HUES48 (cell line): Measurements from ENCODE around the gene CLEC4G.
"Not testable (repeated sequence)": the region's sequence is repeated elsewhere in the genome, so short reads cannot be mapped to it uniquely, and the experiment has no call there.

Source experiments
- H3K27ac ChIP-seq: one replicate; pipeline ENCODE4 v1.7.0; 2013; ENCODE audit warnings: low read depth, low read length, inconsistent platforms
- H3K27me3 ChIP-seq: 2 replicates; pipeline ENCODE4 v1.6.1; 2013; ENCODE audit warnings: mild to moderate bottlenecking, low read length; ENCODE audit not compliant: control insufficient read depth, insufficient read depth
- H3K36me3 ChIP-seq: 2 replicates; pipeline ENCODE4 v1.6.1; 2013; ENCODE audit warnings: low read length; ENCODE audit not compliant: control insufficient read depth, insufficient read depth
- H3K4me1 ChIP-seq: 2 replicates; pipeline ENCODE4 v1.6.1; 2013; ENCODE audit warnings: mild to moderate bottlenecking, low read length; ENCODE audit not compliant: control insufficient read depth, insufficient read depth
- H3K4me3 ChIP-seq: 2 replicates; pipeline ENCODE4 v1.5.1; 2013; ENCODE audit warnings: mild to moderate bottlenecking, low read depth, low read length
- H3K9ac ChIP-seq: 2 replicates; pipeline ENCODE4 v1.6.1; 2013; ENCODE audit warnings: mild to moderate bottlenecking, low read depth, low read length, moderate library complexity
- H3K9me3 ChIP-seq: 2 replicates; pipeline ENCODE4 v1.6.1; 2013; ENCODE audit warnings: low read length; ENCODE audit not compliant: control insufficient read depth, insufficient read depth

Gene CLEC4G

DNA sequence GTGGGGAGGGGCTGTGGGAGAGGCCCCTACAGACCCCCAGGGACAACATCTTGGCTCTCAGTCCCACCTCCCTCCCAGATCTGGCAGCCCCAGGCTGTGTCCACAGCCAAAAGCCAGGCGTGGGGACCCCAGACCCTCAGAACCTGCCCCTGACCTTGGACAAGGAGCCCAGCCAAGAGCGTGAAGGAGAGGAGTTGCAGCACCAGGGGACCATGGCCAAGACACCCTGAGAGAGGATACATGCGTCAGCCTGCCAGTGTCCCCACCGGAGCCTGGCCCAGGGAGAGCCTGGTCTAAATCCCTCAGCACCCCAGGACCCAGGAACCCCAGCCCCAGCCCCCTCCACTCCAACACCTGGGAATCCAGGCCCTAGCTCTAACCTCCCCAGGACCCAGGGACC, 14.4 kb upstream of the CLEC4G start:
- not testable (repeated sequence) for H3K4me3 ChIP-seq, H3K9me3 ChIP-seq, H3K27ac ChIP-seq, H3K9ac ChIP-seq, H3K27me3 ChIP-seq, H3K36me3 ChIP-seq
- H3K4me1 ChIP-seq: peaks cover 13% of the 10 kb centered on the region

DNA sequence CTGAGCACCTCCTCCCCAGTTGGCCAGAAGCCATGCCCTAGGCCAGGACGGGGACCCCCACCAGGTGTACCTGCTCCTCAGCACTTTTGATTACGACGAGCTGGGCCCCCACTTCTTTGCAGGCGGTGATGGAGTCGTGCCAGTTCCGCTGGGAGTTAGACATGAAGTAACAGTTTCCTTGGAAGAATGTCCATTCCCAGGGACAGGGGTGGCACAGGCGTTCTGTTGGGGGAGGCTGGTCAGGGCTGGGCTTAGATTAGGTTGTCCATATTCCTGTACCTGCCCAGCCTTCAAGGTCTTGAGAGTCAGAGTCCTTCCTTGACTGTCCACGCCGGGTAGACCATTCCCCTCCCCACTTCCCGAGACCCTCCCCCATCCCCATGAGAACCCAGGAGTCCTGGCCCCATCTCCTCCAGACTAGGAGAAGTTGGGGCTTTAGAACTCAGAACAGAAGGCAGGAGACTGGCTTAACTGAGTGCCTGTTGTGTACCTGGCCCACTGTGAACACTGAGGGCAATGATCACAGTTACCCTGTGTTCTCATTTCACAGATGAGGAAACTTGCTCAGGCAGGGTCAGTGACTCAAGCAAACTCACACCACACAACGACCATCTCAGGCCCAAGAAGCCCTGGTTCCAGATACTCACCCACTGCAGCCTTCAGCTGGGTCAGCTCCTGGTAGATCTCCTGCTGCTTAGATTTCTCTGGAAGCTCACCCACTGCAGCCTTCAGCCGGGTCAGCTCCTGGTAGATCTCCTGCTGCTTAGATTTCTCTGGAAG, 13.2 kb upstream of the CLEC4G start:
- peaks cover 13% of the 10 kb centered on the region for H3K4me1 ChIP-seq
- no peak overlapping the region for H3K27ac ChIP-seq
- no peaks in the 10 kb centered on the region for H3K36me3 ChIP-seq
- H3K9me3 ChIP-seq: no peaks in the 10 kb centered on the region
- H3K9ac ChIP-seq: no peak overlapping the region
- no peak overlapping the region for H3K4me3 ChIP-seq
- H3K27me3 ChIP-seq: no peaks in the 10 kb centered on the region

DNA sequence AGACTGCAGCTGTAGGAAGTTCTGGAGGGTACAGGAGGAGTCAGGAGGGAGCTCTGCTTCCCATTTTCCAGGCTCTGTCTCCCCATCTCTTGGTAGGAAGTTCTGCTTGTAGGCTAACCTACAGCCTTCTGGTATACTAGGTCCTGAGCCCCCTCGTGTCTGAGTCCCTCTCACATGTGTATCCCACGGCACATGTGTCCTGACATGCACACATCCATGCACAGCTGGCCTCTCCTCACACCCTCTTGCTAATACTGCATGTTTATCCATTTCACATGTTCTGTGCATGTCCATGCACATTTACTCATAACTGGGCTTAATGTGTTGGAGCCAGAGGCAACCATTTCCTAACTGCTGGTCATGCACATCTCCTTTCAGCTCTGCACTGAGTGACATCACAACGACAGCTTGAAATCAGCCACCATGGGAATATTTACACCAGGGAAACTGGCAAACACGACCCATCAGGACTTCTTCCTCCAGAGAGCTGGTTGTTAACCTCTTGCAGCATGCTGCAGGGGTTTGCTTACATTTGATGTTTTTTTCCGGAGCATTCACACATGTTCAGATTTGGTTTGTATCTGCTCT, 12.4 kb upstream of the CLEC4G start:
- peaks cover 13% of the 10 kb centered on the region for H3K4me1 ChIP-seq
- H3K27ac ChIP-seq: no peak overlapping the region
- no peaks in the 10 kb centered on the region for H3K36me3 ChIP-seq
- H3K9ac ChIP-seq: no peak overlapping the region
- no peak overlapping the region for H3K4me3 ChIP-seq
- H3K27me3 ChIP-seq: no peaks in the 10 kb centered on the region
- H3K9me3 ChIP-seq: no peaks in the 10 kb centered on the region

DNA sequence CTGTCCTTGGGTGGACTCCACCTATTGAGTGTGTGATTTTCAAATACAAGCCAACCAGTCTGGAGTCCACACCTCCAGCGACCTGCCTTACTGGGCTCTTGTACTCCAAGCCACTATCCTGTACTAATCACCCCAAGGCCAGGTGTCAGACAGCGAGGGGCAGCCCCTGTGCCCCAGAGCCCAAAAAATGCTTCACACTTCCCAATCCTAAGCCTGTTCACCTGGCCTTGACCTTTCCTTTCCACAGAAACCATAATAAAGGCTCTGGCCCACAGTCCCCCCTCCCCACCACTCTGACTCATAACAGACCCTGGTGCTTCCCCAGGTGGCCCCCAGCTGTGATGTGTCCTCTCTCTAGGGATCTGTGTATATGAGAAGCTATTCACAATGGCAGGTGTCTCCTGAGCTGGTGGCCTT, 11.5 kb upstream of the CLEC4G start:
- Histone ChIP-seq H3K27ac (no peak overlapping the region), H3K4me3 (no peak overlapping the region), H3K27me3 (no peaks in the 10 kb centered on the region), H3K9ac (no peak overlapping the region), H3K4me1 (peaks cover 13% of the 10 kb centered on the region), H3K9me3 (no peaks in the 10 kb centered on the region), H3K36me3 (no peaks in the 10 kb centered on the region)

DNA sequence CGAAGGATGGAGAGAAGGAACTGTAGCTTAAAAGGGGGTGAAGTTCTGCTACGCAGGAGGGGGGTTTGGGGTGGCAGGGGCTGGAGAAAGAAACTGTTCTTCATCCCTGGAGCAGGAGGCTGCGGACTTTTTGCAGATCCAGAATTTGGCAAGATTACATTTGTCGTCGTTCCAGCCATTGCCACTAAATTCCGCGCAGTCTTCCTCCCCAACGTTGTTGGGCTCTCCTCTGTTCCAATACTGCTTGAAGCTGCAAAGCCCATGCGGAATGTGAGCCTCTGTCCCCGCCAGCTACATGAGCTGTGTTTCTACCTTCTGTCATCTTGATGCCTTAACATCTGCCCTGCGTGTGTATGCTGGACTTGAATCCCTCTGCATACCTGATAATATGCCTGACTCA, 11.1 kb upstream of the CLEC4G start:
- H3K9ac ChIP-seq: no peak overlapping the region
- no peak overlapping the region for H3K4me3 ChIP-seq
- no peaks in the 10 kb centered on the region for H3K36me3 ChIP-seq
- no peak overlapping the region for H3K27ac ChIP-seq
- H3K27me3 ChIP-seq: no peaks in the 10 kb centered on the region
- peaks cover 10% of the 10 kb centered on the region for H3K4me1 ChIP-seq
- H3K9me3 ChIP-seq: no peaks in the 10 kb centered on the region

DNA sequence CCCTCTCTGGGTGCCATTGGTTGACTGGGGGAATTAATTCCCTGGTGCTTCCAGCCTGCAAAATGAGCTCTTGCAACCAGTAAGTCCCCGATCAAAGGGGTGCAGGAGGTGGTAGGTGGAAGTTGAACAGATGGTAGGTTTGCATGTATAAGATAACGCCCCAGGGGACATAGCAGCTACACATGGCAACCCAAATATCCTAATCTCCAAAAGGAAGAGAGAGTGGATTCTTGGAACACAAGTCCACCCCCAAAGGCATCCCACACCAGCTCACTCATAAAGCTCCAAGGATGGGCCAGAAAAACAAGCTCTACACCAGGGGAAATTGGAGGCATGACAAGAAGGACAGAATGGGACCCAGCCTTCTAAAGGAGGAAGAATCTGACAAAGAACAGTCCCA, 10.7 kb upstream of the CLEC4G start:
- Histone ChIP-seq H3K27me3 (no peaks in the 10 kb centered on the region), H3K36me3 (no peaks in the 10 kb centered on the region), H3K9ac (no peak overlapping the region), H3K9me3 (no peaks in the 10 kb centered on the region), H3K27ac (no peak overlapping the region), H3K4me1 (peaks cover 6% of the 10 kb centered on the region), H3K4me3 (no peak overlapping the region)

DNA sequence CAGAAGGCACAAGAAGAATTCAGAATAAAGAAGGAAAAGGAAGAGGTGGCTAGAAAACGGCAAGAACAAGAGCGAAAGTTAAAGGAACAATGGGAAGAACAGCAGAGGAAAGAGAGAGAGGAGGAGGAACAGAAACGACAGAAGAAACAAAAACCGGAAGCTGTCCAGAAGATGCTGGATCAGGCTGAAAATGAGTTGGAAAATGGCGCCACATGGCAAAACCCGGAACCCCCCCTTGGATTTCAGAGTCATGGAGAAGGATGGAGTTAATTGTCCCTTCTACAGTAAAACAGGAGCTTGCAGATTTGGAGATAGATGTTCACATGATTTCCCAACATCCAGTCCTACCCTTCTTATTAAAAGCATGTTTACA, 8.8 kb upstream of the CLEC4G start:
- no peak overlapping the region for H3K4me3 ChIP-seq
- H3K4me1 ChIP-seq: no peaks in the 10 kb centered on the region
- no peaks in the 10 kb centered on the region for H3K9me3 ChIP-seq
- no peaks in the 10 kb centered on the region for H3K27me3 ChIP-seq
- H3K9ac ChIP-seq: no peak overlapping the region
- H3K27ac ChIP-seq: no peak overlapping the region
- no peaks in the 10 kb centered on the region for H3K36me3 ChIP-seq

DNA sequence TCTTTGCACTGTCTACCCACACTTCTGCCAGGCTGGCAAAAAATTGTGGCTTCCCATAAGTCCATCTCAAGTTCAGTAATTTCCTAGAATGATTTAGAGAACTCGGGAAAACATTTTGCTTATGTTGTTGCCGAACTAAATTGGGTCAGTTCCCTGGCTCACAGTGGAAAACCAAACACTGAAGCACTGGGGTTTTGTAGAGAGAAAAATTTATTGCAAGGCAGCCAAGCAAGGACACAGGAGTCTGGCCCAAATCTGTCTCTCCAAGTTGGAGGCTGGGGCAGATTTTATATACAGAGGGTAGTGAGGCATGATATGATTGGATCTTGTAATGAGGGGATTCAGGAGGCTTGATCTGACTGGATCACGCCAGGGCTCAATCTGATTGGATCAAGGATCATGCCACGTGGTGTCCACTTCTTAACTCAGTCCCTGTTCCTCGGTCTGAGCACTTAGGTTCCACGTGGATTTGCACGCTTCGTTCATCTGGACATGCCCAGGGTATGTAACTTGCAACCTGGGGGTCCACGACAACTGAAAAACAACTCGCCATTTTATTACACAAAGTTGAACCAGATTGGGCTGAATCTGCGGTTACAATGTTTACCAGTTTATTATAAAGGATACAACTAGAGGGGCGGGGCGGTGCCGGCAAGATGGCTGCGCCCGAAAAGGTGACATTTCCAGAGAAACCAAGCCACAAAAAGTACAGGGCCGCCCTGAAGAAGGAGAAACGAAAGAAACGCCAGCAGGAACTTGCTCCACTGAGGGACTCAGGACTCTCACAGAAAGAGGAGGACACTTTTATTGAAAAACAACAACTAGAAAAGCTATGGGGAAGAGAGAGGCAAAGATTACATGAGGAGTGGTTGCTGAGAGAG, 8.1 kb upstream of the CLEC4G start:
- Histone ChIP-seq H3K27ac (no peak overlapping the region), H3K4me3 (no peak overlapping the region), H3K36me3 (no peaks in the 10 kb centered on the region), H3K9me3 (no peaks in the 10 kb centered on the region), H3K27me3 (no peaks in the 10 kb centered on the region), H3K4me1 (no peaks in the 10 kb centered on the region), H3K9ac (no peak overlapping the region)

DNA sequence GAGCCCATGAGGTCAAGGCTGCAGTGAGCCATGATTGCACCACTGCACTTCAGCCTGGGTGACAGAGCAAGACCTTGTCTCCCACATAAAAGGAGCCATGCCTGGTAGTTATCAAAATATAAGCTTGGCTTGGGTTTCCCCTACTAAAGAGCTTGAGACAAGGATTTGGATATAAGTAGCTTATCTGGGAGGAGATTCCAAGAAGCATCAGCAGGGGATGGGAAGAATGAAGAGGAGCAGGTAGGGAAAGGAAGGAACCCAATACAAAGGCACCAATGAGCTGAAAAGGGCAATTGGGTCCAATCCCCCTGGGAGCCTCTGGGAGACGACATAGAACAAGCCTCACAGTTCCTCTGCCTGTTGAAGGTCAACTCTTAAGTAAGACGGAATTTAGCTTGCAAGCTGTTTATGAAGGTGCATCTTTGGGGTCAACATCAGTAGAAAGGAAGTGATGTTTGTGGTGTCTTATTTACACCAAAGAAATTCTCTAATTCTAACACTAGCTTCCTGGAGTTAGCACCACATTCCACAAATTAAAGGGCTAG, 7.4 kb upstream of the CLEC4G start:
- Histone ChIP-seq H3K27ac (no peak overlapping the region), H3K9me3 (no peaks in the 10 kb centered on the region), H3K9ac (no peak overlapping the region), H3K27me3 (no peaks in the 10 kb centered on the region; the same call in 1 of the 2 replicates), H3K4me3 (no peak overlapping the region), H3K4me1 (no peaks in the 10 kb centered on the region), H3K36me3 (no peaks in the 10 kb centered on the region)

DNA sequence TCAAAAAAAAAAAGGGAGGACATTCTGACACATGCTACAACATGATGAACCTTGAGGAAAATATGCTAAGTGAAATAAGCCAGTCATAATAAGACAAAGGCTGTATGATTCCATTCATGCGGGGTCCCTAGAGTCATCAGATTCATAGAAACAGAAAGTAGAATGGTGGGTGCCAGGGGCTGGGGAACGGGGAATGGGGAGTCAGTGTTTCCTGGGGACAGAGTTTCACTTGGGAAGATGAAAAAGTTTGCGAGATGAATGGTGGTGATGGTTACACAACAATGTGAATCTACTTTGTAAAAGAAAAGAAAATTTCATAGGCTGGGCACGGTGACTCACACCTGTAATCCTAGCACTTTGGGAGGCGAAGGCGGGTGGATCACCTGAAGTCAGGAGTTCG, 6.1 kb upstream of the CLEC4G start:
- H3K36me3 ChIP-seq: no peaks in the 10 kb centered on the region
- no peaks in the 10 kb centered on the region for H3K4me1 ChIP-seq
- H3K27me3 ChIP-seq: peaks cover 2% of the 10 kb centered on the region; the same call in 1 of the 2 replicates
- no peaks in the 10 kb centered on the region for H3K9me3 ChIP-seq
- no peak overlapping the region for H3K9ac ChIP-seq
- H3K27ac ChIP-seq: no peak overlapping the region
- H3K4me3 ChIP-seq: no peak overlapping the region

DNA sequence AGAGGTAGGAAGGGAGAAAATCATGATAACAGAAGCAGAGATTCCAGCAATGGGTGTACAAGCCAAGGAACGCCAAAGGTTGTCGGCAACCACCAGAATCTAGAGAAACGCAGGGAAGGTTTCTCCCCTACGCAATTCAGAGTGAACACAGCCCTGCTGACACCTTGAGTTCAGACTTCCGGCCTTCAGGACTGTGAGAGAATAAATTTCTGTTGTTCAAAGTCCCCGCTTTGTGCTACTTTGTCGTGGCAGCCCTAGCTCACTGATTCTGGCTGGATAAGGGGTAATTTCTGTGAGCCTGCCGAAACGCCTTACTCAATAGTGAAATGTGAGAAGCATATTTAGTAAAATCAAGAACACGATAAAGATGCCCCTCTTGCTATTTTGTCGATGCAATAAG, 5.3 kb upstream of the CLEC4G start:
- Histone ChIP-seq H3K36me3 (no peaks in the 10 kb centered on the region), H3K9ac (no peak overlapping the region), H3K4me1 (no peaks in the 10 kb centered on the region), H3K27me3 (peaks cover 2% of the 10 kb centered on the region; the same call in 1 of the 2 replicates), H3K9me3 (no peaks in the 10 kb centered on the region), H3K27ac (no peak overlapping the region), H3K4me3 (no peak overlapping the region)
